Mesenchymal stem cell (in vitro differentiated cells and primary cell): ENCODE data around the gene PSME3IP1.

Experiments
- DNase-seq: peaks from one replicate; pipeline ENCODE4 v3.0.0-alpha.2; 2013
- H2AFZ ChIP-seq: one replicate; pipeline ENCODE4 v1.6.1; 2013; ENCODE audit warnings: low read depth, mild to moderate bottlenecking, control low read depth, inconsistent platforms, low read length, moderate library complexity
- H2AK5ac ChIP-seq: 2 replicates; pipeline ENCODE4 v1.6.1; 2013; ENCODE audit warnings: low read length, moderate library complexity, mild to moderate bottlenecking, inconsistent platforms; ENCODE audit not compliant: severe bottlenecking
- H2BK120ac ChIP-seq: one replicate; pipeline ENCODE4 v1.6.1; 2013; ENCODE audit warnings: low read depth, mild to moderate bottlenecking, inconsistent platforms, low read length, moderate library complexity
- H2BK12ac ChIP-seq, 2 experiments: one replicate each; pipeline ENCODE4 v1.6.1; 2013; ENCODE audit warnings: inconsistent platforms in 2 of 2, low read length in 2 of 2, mild to moderate bottlenecking in 2 of 2, moderate library complexity in 2 of 2, control low read depth in 1 of 2
- H2BK15ac ChIP-seq: one replicate; pipeline ENCODE4 v1.6.1; 2013; ENCODE audit warnings: mild to moderate bottlenecking, low read depth, inconsistent platforms; ENCODE audit not compliant: poor library complexity, severe bottlenecking
- H2BK5ac ChIP-seq: 2 replicates; pipeline ENCODE4 v1.6.1; 2013; ENCODE audit warnings: low read depth, mild to moderate bottlenecking, low read length, control low read depth, inconsistent platforms; ENCODE audit not compliant: poor library complexity, severe bottlenecking
- H3K14ac ChIP-seq, 2 experiments: one replicate each; pipeline ENCODE4 v1.6.1; 2013; ENCODE audit warnings: inconsistent platforms in 2 of 2, low read length in 2 of 2, control low read depth in 1 of 2, mild to moderate bottlenecking in 1 of 2, moderate library complexity in 1 of 2
- H3K18ac ChIP-seq, 2 experiments: one replicate each; pipeline ENCODE4 v1.6.1; 2013; ENCODE audit warnings: inconsistent platforms in 2 of 2, low read length in 2 of 2, control low read depth in 1 of 2, low read depth in 1 of 2, mild to moderate bottlenecking in 1 of 2
- H3K23ac ChIP-seq, 2 experiments: one replicate each; pipeline ENCODE4 v1.6.1; 2013; ENCODE audit warnings: inconsistent platforms in 2 of 2, low read length in 2 of 2, mild to moderate bottlenecking in 2 of 2, moderate library complexity in 2 of 2, control low read depth in 1 of 2
- H3K27ac ChIP-seq: 2 replicates; pipeline ENCODE4 v1.5.1; 2013; ENCODE audit warnings: mild to moderate bottlenecking, moderate library complexity, low read length, control low read depth, inconsistent platforms; ENCODE audit not compliant: poor library complexity, severe bottlenecking
- H3K27me3 ChIP-seq, 2 experiments: 2 replicates each; pipeline versions ENCODE4 v1.6.1 to v1.7.0; 2013; ENCODE audit warnings: low read length in 2 of 2, mild to moderate bottlenecking in 2 of 2, moderate library complexity in 2 of 2, control low read depth in 1 of 2, inconsistent platforms in 1 of 2; ENCODE audit not compliant: control insufficient read depth in 1 of 2, insufficient read depth in 1 of 2
- H3K36me3 ChIP-seq, 2 experiments: 2 replicates each; pipeline versions ENCODE4 v1.6.1 to v1.7.0; 2013; ENCODE audit warnings: low read length in 2 of 2, control low read depth in 1 of 2, inconsistent platforms in 1 of 2, low read depth in 1 of 2, mild to moderate bottlenecking in 1 of 2; ENCODE audit not compliant: insufficient read depth in 2 of 2, control insufficient read depth in 1 of 2
- H3K4ac ChIP-seq, 2 experiments: one replicate each; pipeline ENCODE4 v1.6.1; 2013; ENCODE audit warnings: inconsistent platforms in 2 of 2, low read length in 2 of 2, mild to moderate bottlenecking in 2 of 2, moderate library complexity in 2 of 2, control low read depth in 1 of 2, low read depth in 1 of 2
- H3K4me1 ChIP-seq: 2 replicates; pipeline ENCODE4 v1.6.1; 2013; ENCODE audit warnings: low read depth, low read length, control low read depth; ENCODE audit not compliant: control insufficient read depth, insufficient read depth
- H3K4me2 ChIP-seq: 2 replicates; pipeline ENCODE4 v1.6.1; 2013; ENCODE audit warnings: low read length, mild to moderate bottlenecking, inconsistent platforms; ENCODE audit not compliant: poor library complexity, severe bottlenecking
- H3K4me3 ChIP-seq, 2 experiments: 2 replicates each; pipeline versions ENCODE4 v1.5.1 to v1.7.0; 2013; ENCODE audit warnings: low read length in 2 of 2, mild to moderate bottlenecking in 2 of 2, control low read depth in 1 of 2, low read depth in 1 of 2; ENCODE audit not compliant: insufficient read depth in 1 of 2
- H3K79me1 ChIP-seq: replicated peaks from 2 replicates; pipeline ENCODE4 v1.6.1; 2013; ENCODE audit warnings: mild to moderate bottlenecking, control low read depth, low read length, inconsistent platforms; ENCODE audit not compliant: poor library complexity, severe bottlenecking
- H3K9ac ChIP-seq: 2 replicates; pipeline ENCODE4 v1.7.0; 2013; ENCODE audit warnings: mild to moderate bottlenecking, low read length, moderate library complexity
- H3K9me3 ChIP-seq: 2 replicates; pipeline ENCODE4 v1.7.0; 2013; ENCODE audit warnings: mild to moderate bottlenecking, low read length; ENCODE audit not compliant: control insufficient read depth
- H4K8ac ChIP-seq: one replicate; pipeline ENCODE4 v1.6.1; 2013; ENCODE audit warnings: inconsistent platforms, mild to moderate bottlenecking, low read length, moderate library complexity
- H4K91ac ChIP-seq: one replicate; pipeline ENCODE4 v1.6.1; 2013; ENCODE audit warnings: mild to moderate bottlenecking, low read length, inconsistent platforms
- WGBS: methylation state at CpG from one replicate; pipeline ENCODE4 v1.1.7; 2013; ENCODE audit warnings: mixed read lengths; 5-methylcytosine and 5-hydroxymethylcytosine counted together

The PSME3IP1 gene

DNA sequence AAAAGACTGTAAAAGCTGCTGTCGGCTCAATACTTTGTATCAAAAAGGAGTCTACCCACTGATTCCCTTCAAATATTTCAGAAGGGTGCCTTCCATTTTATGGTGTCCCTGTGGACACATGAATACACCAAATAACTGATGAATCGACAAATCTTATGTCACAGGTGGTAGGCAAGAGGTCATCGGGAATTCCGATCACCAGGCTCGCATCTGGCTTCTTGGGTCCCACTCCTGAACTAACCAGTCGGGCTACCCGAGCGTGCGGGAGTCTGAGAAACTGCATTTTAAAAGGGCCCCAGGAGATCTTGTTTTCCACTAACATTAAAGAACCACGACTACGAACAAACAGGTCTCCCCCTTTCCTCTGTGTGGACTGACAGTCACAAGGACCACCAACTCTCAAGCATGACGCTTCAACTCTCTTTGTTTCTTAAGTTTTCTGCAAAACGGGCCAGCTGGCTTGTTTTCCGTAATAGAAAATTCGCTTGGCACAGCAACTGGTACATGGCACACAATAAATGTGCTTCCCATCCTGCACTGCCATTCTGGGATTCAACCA is 873 bp downstream of the PSME3IP1 start:
- WGBS: 39% methylated on average over 15 of the region's 15 CpGs
- H3K27ac ChIP-seq: no peak overlapping the region
- no peak for DNase-seq
- H3K9me3 ChIP-seq: peaks cover 4% of the 10 kb centered on the region
- peak overlapping the region; percentile 81 for H3K4me2 ChIP-seq
- peak overlapping the region in 1 of 2 experiments; percentile 3 for H3K18ac ChIP-seq
- no peak overlapping the region for H4K91ac ChIP-seq
- no peak overlapping the region for H2BK15ac ChIP-seq
- H3K36me3 ChIP-seq: peaks cover 4 to 6% of the 10 kb centered on the region in 2 experiments
- no peaks in the 10 kb centered on the region for H3K27me3 ChIP-seq
- peak overlapping the region; percentile 7 for H4K8ac ChIP-seq
- H2BK5ac ChIP-seq: no peak overlapping the region
- H2AFZ ChIP-seq: no peak overlapping the region
- no peak overlapping the region for H2BK12ac ChIP-seq
- peak overlapping the region; percentile 35 for H2AK5ac ChIP-seq
- H3K79me1 ChIP-seq: peaks cover 21% of the 10 kb centered on the region
- peak overlapping the region in 1 of 2 experiments; percentile 71 for H3K4ac ChIP-seq
- H3K14ac ChIP-seq: no peak overlapping the region
- no peak overlapping the region for H3K23ac ChIP-seq
- H3K4me3 ChIP-seq: peak overlapping the region; percentile 70 to 82
- H2BK120ac ChIP-seq: no peak overlapping the region
- H3K9ac ChIP-seq: peak overlapping the region; percentile 96
- peaks cover 7% of the 10 kb centered on the region for H3K4me1 ChIP-seq

DNA sequence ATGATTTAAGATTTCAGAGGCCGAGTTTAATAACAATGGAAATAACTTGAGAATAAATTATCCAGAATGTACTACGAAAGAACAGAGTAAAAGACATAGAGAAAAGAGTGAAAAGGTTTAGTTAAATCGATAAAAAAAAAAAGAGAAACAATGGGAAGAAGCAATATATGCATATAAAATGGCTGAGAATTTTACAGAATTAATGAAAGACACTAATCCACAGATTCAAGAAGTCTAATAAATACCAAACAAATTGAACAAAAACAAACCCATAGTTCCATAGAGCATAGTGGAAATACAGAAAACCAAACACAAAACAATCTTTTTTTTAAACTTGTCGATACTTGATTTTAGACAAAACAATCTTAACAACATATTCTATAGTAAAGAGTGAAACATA is 1.7 kb downstream of the PSME3IP1 start:
- H3K9me3 ChIP-seq: peaks cover 4% of the 10 kb centered on the region
- no peak overlapping the region for H2AK5ac ChIP-seq
- peaks cover 0 to 6% of the 10 kb centered on the region in 2 experiments for H3K36me3 ChIP-seq
- H3K4me3 ChIP-seq: peak overlapping the region in 1 of 2 experiments; percentile 82
- no peak overlapping the region for H3K23ac ChIP-seq
- H3K4ac ChIP-seq: no peak overlapping the region
- peaks cover 21% of the 10 kb centered on the region for H3K79me1 ChIP-seq
- no peak for DNase-seq
- no peak overlapping the region for H4K8ac ChIP-seq
- no peak overlapping the region for H2BK120ac ChIP-seq
- WGBS: 93% methylated on average over 3 of the region's 4 CpGs
- no peak overlapping the region for H2BK15ac ChIP-seq
- no peaks in the 10 kb centered on the region for H3K27me3 ChIP-seq
- no peak overlapping the region for H2BK12ac ChIP-seq
- H3K4me1 ChIP-seq: peaks cover 6% of the 10 kb centered on the region
- no peak overlapping the region for H3K18ac ChIP-seq
- H3K14ac ChIP-seq: no peak overlapping the region
- H3K9ac ChIP-seq: no peak overlapping the region
- H3K27ac ChIP-seq: no peak overlapping the region
- H2BK5ac ChIP-seq: no peak overlapping the region
- H3K4me2 ChIP-seq: no peak overlapping the region
- no peak overlapping the region for H4K91ac ChIP-seq
- no peak overlapping the region for H2AFZ ChIP-seq

DNA sequence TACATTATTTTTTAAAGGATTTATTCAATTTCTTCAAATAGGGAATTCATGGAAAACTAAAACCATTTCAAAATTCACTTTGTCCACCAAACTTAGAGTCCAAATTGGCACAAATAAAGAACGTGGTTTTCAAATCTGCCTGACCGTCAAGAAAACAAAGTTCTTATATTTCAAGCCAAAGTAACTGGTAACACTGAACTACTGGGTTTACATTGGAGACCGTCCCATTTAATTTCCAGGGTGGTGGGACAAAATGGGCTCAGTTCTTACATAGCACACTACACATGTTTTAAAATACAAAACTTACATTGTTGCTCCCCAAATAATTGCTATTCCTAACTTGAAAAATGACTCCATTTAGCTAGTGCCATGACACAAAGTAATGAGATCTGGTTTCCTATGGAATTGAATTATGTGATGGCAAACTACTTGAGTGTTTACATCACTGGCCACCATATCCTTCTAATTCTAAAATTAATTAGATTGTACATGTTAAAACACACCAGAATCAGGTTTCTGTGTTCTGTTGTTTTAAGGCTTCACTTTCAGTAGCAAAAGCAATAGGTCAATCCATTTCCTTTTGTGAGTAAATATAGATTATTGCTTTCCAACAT is 6.5 kb downstream of the PSME3IP1 start:
- H3K9ac ChIP-seq: no peak overlapping the region
- H3K18ac ChIP-seq: no peak overlapping the region
- no peak overlapping the region for H2BK5ac ChIP-seq
- no peaks in the 10 kb centered on the region for H3K27me3 ChIP-seq
- H2BK15ac ChIP-seq: no peak overlapping the region
- H3K9me3 ChIP-seq: peaks cover 4% of the 10 kb centered on the region
- H2AFZ ChIP-seq: no peak overlapping the region
- no peak overlapping the region for H3K23ac ChIP-seq
- H4K91ac ChIP-seq: no peak overlapping the region
- no peak overlapping the region for H3K4ac ChIP-seq
- no peak overlapping the region for H2BK120ac ChIP-seq
- H3K4me1 ChIP-seq: peaks cover 1% of the 10 kb centered on the region
- no peak overlapping the region for H3K4me3 ChIP-seq
- H3K79me1 ChIP-seq: peaks cover 22% of the 10 kb centered on the region
- no peak overlapping the region for H3K4me2 ChIP-seq
- no peak overlapping the region for H2BK12ac ChIP-seq
- no peak overlapping the region for H2AK5ac ChIP-seq
- 78% methylated on average over 3 of the region's 3 CpGs for WGBS
- H3K27ac ChIP-seq: no peak overlapping the region
- H3K36me3 ChIP-seq: peaks cover 5 to 6% of the 10 kb centered on the region in 2 experiments
- H4K8ac ChIP-seq: no peak overlapping the region
- no peak overlapping the region for H3K14ac ChIP-seq
- DNase-seq: no peak

DNA sequence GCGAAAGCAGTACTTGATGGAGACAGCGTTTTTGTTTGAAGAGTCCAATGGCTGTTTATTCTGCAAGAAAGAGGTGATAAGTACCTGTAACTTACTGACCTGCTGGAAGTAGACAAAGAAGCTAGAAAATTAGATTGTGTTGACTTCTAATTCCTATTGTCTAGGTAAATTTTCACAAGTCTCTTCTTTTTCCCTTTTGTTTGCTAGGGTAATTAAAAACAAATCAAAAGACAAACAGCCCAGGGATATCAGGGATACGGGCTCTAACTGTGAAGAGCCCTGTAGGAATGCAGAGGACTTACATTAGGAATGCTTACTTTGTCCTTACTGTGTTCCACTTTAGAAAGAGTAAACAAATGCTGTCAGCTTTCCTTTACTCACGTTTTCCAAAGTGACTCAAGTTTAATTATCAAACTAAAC is 7.0 kb downstream of the PSME3IP1 start:
- Histone ChIP-seq H2BK15ac (no peak overlapping the region), H3K18ac (no peak overlapping the region), H2BK12ac (no peak overlapping the region), H2AK5ac (no peak overlapping the region), H3K4ac (no peak overlapping the region), H3K9ac (no peak overlapping the region), H2AFZ (no peak overlapping the region), H3K4me1 (peaks cover 1% of the 10 kb centered on the region), H3K4me3 (no peak overlapping the region), H3K79me1 (peaks cover 22% of the 10 kb centered on the region), H2BK5ac (no peak overlapping the region), H3K36me3 (peaks cover 5 to 6% of the 10 kb centered on the region in 2 experiments), H3K9me3 (peaks cover 3% of the 10 kb centered on the region), H3K23ac (no peak overlapping the region), H4K8ac (no peak overlapping the region), H4K91ac (no peak overlapping the region), H3K4me2 (no peak overlapping the region), H3K27me3 (no peaks in the 10 kb centered on the region), H2BK120ac (no peak overlapping the region), H3K27ac (no peak overlapping the region), H3K14ac (no peak overlapping the region)
- peak; percentile 78 for DNase-seq
- 51% methylated on average over 3 of the region's 4 CpGs for WGBS
